Stomach (tissue), 4 donors: ENCODE measurements around the gene ATP4B.

ENCODE experiments used
- CTCF ChIP-seq, 7 experiments: fragments of 450-650 bp in 4 of 7; fragments of 200-600 bp in 3 of 7; sonication (generic) in 3 of 7; IDR thresholded peaks; one replicate each; pipeline ENCODE4 v1.5.1; 2016 to 2019; ENCODE audit warnings: antibody characterized with exemption in 7 of 7, control low read depth in 2 of 7, mild to moderate bottlenecking in 1 of 7
- EP300 ChIP-seq: sonication (generic); formaldehyde crosslinking; IDR thresholded peaks from one replicate; pipeline ENCODE4 v1.6.1; 2017; ENCODE audit warnings: antibody characterized with exemption
- POLR2AphosphoS5 ChIP-seq, 3 donors: sonication (generic); formaldehyde crosslinking; IDR thresholded peaks; one replicate each; pipeline ENCODE4 v1.6.1; 2016; ENCODE audit warnings: antibody characterized with exemption in 3 of 3

- TF ChIP-seq CTCF (IDR thresholded peaks at IDR 0.05) = no peak
- TF ChIP-seq POLR2AphosphoS5 (IDR thresholded peaks at IDR 0.05) = peak in 2 of 3 donors; percentile 55 to 68
- TF ChIP-seq EP300 = no peak
These were observed at the start of gene ATP4B for GRCh38 chr13:113657851-113658741.
